Liver (tissue), 3 donors: ENCODE results near the gene CRISPLD2.

Experiments used
- CTCF ChIP-seq: fragments of 150-350 bp; IDR thresholded peaks from 2 replicates; pipeline ENCODE4 v1.5.1; 2017; ENCODE audit warnings: improper control_type of control experiment, low read depth, low read length; ENCODE audit not compliant: missing input control
- EGR1 ChIP-seq, 2 donors: IDR thresholded peaks; 2 replicates each; pipeline ENCODE4 v1.6.1; 2016 to 2018; ENCODE audit warnings: antibody characterized with exemption in 2 of 2, low read depth in 2 of 2
- MAX ChIP-seq: IDR thresholded peaks from 2 replicates; pipeline ENCODE4 v1.6.1; 2016; ENCODE audit warnings: antibody characterized with exemption
- RAD21 ChIP-seq, 2 donors: IDR thresholded peaks; 2 replicates each; pipeline ENCODE4 v1.6.1; 2016; ENCODE audit warnings: antibody characterized with exemption in 2 of 2, mild to moderate bottlenecking in 2 of 2
- SP1 ChIP-seq: IDR thresholded peaks from 2 replicates; pipeline ENCODE4 v1.6.1; 2018; ENCODE audit warnings: antibody characterized with exemption, mild to moderate bottlenecking
- TAF1 ChIP-seq: conservative IDR thresholded peaks from 2 replicates; pipeline ENCODE4 v1.6.1; 2016; ENCODE audit warnings: antibody characterized with exemption, mild to moderate bottlenecking
- YY1 ChIP-seq: IDR thresholded peaks from 2 replicates; pipeline ENCODE4 v1.6.1; 2016; ENCODE audit warnings: antibody characterized with exemption, mild to moderate bottlenecking
- TF ChIP-seq, protein P1 (sequence below): IDR thresholded peaks from 2 replicates; pipeline ENCODE4 v1.6.1; 2016; ENCODE audit warnings: antibody characterized with exemption
- donor health status: healthy.
- donor health status: healthy.

DNA sequence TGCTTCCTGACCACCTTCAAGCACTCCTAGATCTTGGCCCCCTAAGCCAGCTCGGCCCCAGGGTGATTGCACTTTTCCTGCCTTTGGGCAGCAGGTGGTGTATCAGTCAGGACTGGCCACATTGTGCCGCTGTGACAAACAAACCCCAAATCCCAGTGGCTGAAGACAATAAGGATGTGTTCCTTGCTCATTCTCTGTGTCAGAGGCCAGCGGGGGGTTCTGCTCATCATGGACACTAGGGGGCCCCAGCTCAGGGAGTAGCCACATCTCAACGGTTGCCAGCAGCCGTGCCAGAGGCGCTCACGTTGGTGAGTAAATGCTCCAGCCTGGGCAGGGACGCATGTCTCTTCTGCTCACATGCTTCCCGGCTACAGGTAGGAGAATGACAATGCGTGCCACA is 131.1 kb downstream of the CRISPLD2 start:
- TF ChIP-seq CTCF: peak; percentile 17
- peak in 1 of 2 donors; percentile 11 for TF ChIP-seq RAD21 (IDR thresholded peaks at IDR 0.05)
- TF ChIP-seq, protein P1, sequence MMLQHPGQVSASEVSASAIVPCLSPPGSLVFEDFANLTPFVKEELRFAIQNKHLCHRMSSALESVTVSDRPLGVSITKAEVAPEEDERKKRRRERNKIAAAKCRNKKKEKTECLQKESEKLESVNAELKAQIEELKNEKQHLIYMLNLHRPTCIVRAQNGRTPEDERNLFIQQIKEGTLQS: no peak
- no peak for TF ChIP-seq YY1
- no peak for TF ChIP-seq MAX
- TF ChIP-seq EGR1 (IDR thresholded peaks at IDR 0.05; ENCODE audit: low read depth in 2 of 2): no peak
- TF ChIP-seq TAF1: no peak
- no peak for TF ChIP-seq SP1
